ENCODE results near the gene RND2. TPM values are rescaled to one million over a fixed set of nuclear protein-coding genes. Genes with fewer than 3 reads are reported as not detected.
"Not testable (repeated sequence)": the region's sequence is repeated elsewhere in the genome, so short reads cannot be mapped to it uniquely, and the experiment has no call there.

Gene RND2, protein sequence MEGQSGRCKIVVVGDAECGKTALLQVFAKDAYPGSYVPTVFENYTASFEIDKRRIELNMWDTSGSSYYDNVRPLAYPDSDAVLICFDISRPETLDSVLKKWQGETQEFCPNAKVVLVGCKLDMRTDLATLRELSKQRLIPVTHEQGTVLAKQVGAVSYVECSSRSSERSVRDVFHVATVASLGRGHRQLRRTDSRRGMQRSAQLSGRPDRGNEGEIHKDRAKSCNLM
- polyA plus RNA-seq (0.12 to 0.20 TPM (median 0.15 TPM) in 3 replicates), polyA minus RNA-seq (0.33 TPM in 2 of 3 replicates, not detected in the other)
- polyA plus RNA-seq (2011; ENCODE audit: low read depth) = 0.06 TPM
- 0.10 and 0.11 TPM in 2 replicates for polyA plus RNA-seq (2011; cell fraction: cytosol; rRNA removed)
- 0.08 and 0.09 TPM in 2 replicates for polyA plus RNA-seq (2011; cell fraction: nucleus; rRNA removed)
- 0.24 and 0.32 TPM in 2 replicates for polyA plus RNA-seq (2012; ENCODE audit: low replicate concordance)
- polyA minus RNA-seq (2011; cell fraction: cytosol; rRNA and poly(A)+ RNA removed) = not detected
- not detected in 2 replicates for polyA minus RNA-seq (2011; cell fraction: nucleus; rRNA and poly(A)+ RNA removed)

DNA sequence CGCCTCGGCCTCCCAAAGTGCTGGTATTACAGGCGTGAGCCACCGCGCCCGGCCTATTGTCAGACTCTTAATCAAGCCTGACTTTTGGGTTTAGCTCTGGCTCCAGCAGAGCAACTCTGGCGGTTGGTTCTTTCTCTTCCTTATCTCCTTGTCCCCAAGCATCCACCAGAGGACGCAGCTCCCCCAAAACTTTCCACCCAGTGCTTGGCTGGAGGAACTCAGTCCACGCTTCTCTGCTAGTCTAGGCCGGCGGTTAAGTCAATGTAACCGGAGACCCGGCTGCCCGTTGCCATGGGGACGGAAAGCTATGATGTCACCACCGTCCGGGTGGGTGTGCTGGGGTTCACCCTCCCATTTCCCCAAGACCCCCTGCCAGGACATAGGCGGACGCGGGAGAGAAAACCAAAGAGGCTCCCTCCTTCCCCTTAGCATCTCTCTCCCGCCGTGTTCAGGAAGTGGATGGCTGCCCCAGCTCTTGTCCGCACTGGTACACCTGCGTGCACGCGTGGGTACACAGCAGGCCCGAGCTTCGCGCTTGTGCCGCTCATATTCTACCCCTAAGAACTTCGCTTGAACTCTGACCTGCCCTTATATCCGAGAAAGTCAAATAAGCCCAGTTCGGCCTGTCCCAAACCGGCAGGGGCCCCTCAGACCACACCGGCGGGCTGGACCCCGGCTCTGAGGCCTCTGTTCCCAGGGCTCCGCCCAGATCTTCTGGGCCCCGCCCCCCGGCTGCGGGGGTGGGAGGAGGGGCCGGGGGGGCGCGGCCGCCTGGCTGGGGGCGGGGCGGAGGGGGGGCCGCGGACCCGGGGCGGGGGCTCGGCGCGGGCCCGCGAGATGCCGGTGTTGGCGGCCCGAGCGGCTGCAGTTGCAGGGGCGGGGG is at the start of gene RND2:
Gene RND2, plus strand, starts transcription at position 825 of the 883 bp plus-strand sequence. CDS start 117 bp downstream, outside the sequence.
- H2AFZ ChIP-seq (ENCODE audit: control insufficient read depth, low read length) = peak within 1 kb of the TSS; percentile 82
- FAIRE-seq (peak; percentile 85), DNase-seq (ENCODE audit: low read depth, low spot score) (peak; percentile 63)
- peaks cover 12% of the 10 kb centered on the region for H3K79me2 ChIP-seq (ENCODE audit: control insufficient read depth, insufficient read depth, low read length)
- H3K4me2 ChIP-seq (ENCODE audit: control insufficient read depth, extremely low read depth, insufficient read depth, low read depth, low read length) = peak within 1 kb of the TSS; percentile 99
- no peaks in the 10 kb centered on the region for H3K9me3 ChIP-seq (ENCODE audit: control insufficient read depth, low read depth, low read length)
- H3K36me3 ChIP-seq (ENCODE audit: control insufficient read depth in 2 of 2, extremely low read depth in 1 of 2, insufficient read depth in 2 of 2, low read length in 2 of 2) = peaks cover 0 to 2% of the 10 kb centered on the region in 2 experiments
- H3K4me1 ChIP-seq (ENCODE audit: control insufficient read depth, extremely low read depth, insufficient read depth, low read length) = peaks cover 10% of the 10 kb centered on the region
- dilution Hi-C loops (cut with MboI; ENCODE audit: extremely low pct_ligation_motif_present, low sequenced_read_pairs) = no loop called here
- peaks cover 17% of the 10 kb centered on the region for H3K27me3 ChIP-seq (ENCODE audit: control insufficient read depth, extremely low read depth, insufficient read depth, low read length)
- no peaks in the 10 kb centered on the region for H4K20me1 ChIP-seq (ENCODE audit: control insufficient read depth, extremely low read depth, insufficient read depth, low read length)
- H3K9ac ChIP-seq (ENCODE audit: control insufficient read depth, extremely low read depth, insufficient read depth, low read length) = peak within 1 kb of the TSS; percentile 73
- H3K27ac ChIP-seq (ENCODE audit: control insufficient read depth, insufficient read depth, low read length) = no peak within 1 kb of the TSS
- H3K9me1 ChIP-seq (ENCODE audit: control insufficient read depth, extremely low read depth, insufficient read depth, low read length) = no peaks in the 10 kb centered on the region
- H3K4me3 ChIP-seq (ENCODE audit: control insufficient read depth in 2 of 3, extremely low read depth in 1 of 3, insufficient read depth in 2 of 3, low read depth in 1 of 3, low read length in 3 of 3) = peak within 1 kb of the TSS; percentile 42 to 87 (median 70)
- TF ChIP-seq, protein P1, sequence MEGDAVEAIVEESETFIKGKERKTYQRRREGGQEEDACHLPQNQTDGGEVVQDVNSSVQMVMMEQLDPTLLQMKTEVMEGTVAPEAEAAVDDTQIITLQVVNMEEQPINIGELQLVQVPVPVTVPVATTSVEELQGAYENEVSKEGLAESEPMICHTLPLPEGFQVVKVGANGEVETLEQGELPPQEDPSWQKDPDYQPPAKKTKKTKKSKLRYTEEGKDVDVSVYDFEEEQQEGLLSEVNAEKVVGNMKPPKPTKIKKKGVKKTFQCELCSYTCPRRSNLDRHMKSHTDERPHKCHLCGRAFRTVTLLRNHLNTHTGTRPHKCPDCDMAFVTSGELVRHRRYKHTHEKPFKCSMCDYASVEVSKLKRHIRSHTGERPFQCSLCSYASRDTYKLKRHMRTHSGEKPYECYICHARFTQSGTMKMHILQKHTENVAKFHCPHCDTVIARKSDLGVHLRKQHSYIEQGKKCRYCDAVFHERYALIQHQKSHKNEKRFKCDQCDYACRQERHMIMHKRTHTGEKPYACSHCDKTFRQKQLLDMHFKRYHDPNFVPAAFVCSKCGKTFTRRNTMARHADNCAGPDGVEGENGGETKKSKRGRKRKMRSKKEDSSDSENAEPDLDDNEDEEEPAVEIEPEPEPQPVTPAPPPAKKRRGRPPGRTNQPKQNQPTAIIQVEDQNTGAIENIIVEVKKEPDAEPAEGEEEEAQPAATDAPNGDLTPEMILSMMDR (optimal IDR thresholded peaks at IDR 0.05 in 1 of 3, IDR thresholded peaks at IDR 0.05 in 1 of 3, conservative IDR thresholded peaks at IDR 0.05 in 1 of 3; ENCODE audit: extremely low read depth in 1 of 3, insufficient read depth in 2 of 3, low read length in 3 of 3) = peak; percentile 74 to 83 (median 78)
- peak; percentile 23 for TF ChIP-seq EZH2 (IDR thresholded peaks at IDR 0.05; ENCODE audit: low read length)

DNA sequence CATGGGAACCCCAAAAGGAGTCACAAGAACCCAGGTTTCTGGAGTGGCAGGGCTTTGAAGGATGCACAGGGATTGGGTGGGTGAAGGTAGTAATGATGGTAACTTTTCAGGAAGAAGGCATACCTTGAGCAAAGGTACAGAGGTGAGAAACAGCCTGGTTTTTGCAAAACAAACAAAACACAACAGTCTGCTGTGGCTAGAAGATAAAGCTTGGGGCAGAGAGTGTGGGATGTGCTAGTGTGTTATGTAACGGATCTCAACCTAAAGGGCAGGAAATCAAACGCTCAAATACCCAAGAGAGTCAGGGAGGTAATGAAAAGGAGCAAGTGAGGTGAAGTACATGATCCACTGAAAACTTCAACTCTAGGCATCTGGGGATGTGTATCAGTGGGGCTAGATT is 49.8 kb upstream of the RND2 start:
- Histone ChIP-seq H3K9ac (ENCODE audit: control insufficient read depth, extremely low read depth, insufficient read depth, low read length) (no peak overlapping the region), H3K4me1 (ENCODE audit: control insufficient read depth, extremely low read depth, insufficient read depth, low read length) (peaks cover 8% of the 10 kb centered on the region)

DNA sequence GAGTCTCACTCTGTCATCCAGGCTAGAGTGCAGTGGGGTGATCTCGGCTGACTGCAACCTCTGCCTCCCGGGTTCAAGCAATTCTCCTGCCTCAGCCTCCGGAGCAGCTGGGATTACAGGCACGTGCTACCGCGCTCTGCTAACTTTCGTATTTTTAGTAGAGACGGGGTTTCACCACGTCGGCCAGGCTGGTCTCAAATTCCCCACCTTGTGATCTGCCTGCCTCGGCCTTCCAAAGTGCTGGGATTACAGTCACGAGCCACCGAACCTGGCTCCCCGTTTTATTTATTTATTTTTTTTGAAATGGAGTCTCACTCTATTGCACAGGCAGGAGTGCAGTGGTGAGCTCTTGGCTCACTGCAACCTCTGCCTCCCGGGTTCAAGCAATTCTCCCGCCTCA is 49.3 kb upstream of the RND2 start:
- H4K20me1 ChIP-seq (ENCODE audit: control insufficient read depth, extremely low read depth, insufficient read depth, low read length); H3K9me3 ChIP-seq (ENCODE audit: control insufficient read depth, low read depth, low read length); H3K4me1 ChIP-seq (ENCODE audit: control insufficient read depth, extremely low read depth, insufficient read depth, low read length); H3K9me1 ChIP-seq (ENCODE audit: control insufficient read depth, extremely low read depth, insufficient read depth, low read length); H3K36me3 ChIP-seq (ENCODE audit: control insufficient read depth in 2 of 2, extremely low read depth in 1 of 2, insufficient read depth in 2 of 2, low read length in 2 of 2); DNase-seq (ENCODE audit: low read depth, low spot score); H3K4me3 ChIP-seq (ENCODE audit: control insufficient read depth in 2 of 3, extremely low read depth in 1 of 3, insufficient read depth in 2 of 3, low read depth in 1 of 3, low read length in 3 of 3); FAIRE-seq; H3K27me3 ChIP-seq (ENCODE audit: control insufficient read depth, extremely low read depth, insufficient read depth, low read length); H3K4me2 ChIP-seq (ENCODE audit: control insufficient read depth, extremely low read depth, insufficient read depth, low read depth, low read length); H2AFZ ChIP-seq (ENCODE audit: control insufficient read depth, low read length); H3K27ac ChIP-seq (ENCODE audit: control insufficient read depth, insufficient read depth, low read length); H3K9ac ChIP-seq (ENCODE audit: control insufficient read depth, extremely low read depth, insufficient read depth, low read length); H3K79me2 ChIP-seq (ENCODE audit: control insufficient read depth, insufficient read depth, low read length); dilution Hi-C loops (cut with MboI; ENCODE audit: extremely low pct_ligation_motif_present, low sequenced_read_pairs): not testable (repeated sequence)

More for the DNA sequence above, 49.8 kb upstream of the RND2 start:
- Histone ChIP-seq H4K20me1 (ENCODE audit: control insufficient read depth, extremely low read depth, insufficient read depth, low read length) (no peaks in the 10 kb centered on the region), H3K36me3 (ENCODE audit: control insufficient read depth in 2 of 2, extremely low read depth in 1 of 2, insufficient read depth in 2 of 2, low read length in 2 of 2) (no peaks in the 10 kb centered on the region), H3K4me3 (ENCODE audit: control insufficient read depth in 2 of 3, extremely low read depth in 1 of 3, insufficient read depth in 2 of 3, low read depth in 1 of 3, low read length in 3 of 3) (no peak overlapping the region), H3K9me1 (ENCODE audit: control insufficient read depth, extremely low read depth, insufficient read depth, low read length) (no peaks in the 10 kb centered on the region), H3K79me2 (ENCODE audit: control insufficient read depth, insufficient read depth, low read length) (no peaks in the 10 kb centered on the region), H3K27ac (ENCODE audit: control insufficient read depth, insufficient read depth, low read length) (no peak overlapping the region), H3K9me3 (ENCODE audit: control insufficient read depth, low read depth, low read length) (no peaks in the 10 kb centered on the region), H3K4me2 (ENCODE audit: control insufficient read depth, extremely low read depth, insufficient read depth, low read depth, low read length) (no peak overlapping the region), H2AFZ (ENCODE audit: control insufficient read depth, low read length) (no peak overlapping the region), H3K27me3 (ENCODE audit: control insufficient read depth, extremely low read depth, insufficient read depth, low read length) (no peaks in the 10 kb centered on the region)
- dilution Hi-C loops (cut with MboI; ENCODE audit: extremely low pct_ligation_motif_present, low sequenced_read_pairs) = no loop called here
- TF ChIP-seq, protein P1 (optimal IDR thresholded peaks at IDR 0.05 in 1 of 3, IDR thresholded peaks at IDR 0.05 in 1 of 3, conservative IDR thresholded peaks at IDR 0.05 in 1 of 3; ENCODE audit: extremely low read depth in 1 of 3, insufficient read depth in 2 of 3, low read length in 3 of 3) = no peak
- no peak for TF ChIP-seq EZH2 (IDR thresholded peaks at IDR 0.05; ENCODE audit: low read length)
- no peak for DNase-seq (ENCODE audit: low read depth, low spot score)
- no peak for FAIRE-seq

All from keratinocyte (primary cell).